SK-N-SH treated with all-trans-retinoic acid at 6 μM for 48 hours (cell line): ENCODE measurements around the gene ZSWIM8.

Experiments
- PPARA ChIP-seq: fragments of 250-450 bp; sonication (Bioruptor Pico); IDR thresholded peaks from 2 replicates; pipeline ENCODE4 v1.5.0; 2020; ENCODE audit warnings: mild to moderate bottlenecking, borderline replicate concordance
- TCF4 ChIP-seq: fragments of 250-450 bp; sonication (Bioruptor Pico); IDR thresholded peaks from 2 replicates; pipeline ENCODE4 v1.8.0; 2021; ENCODE audit warnings: mild to moderate bottlenecking, moderate library complexity, borderline replicate concordance
- ZNF8 ChIP-seq: fragments of 450-650 bp; formaldehyde crosslinking; IDR thresholded peaks from 2 replicates; pipeline ENCODE4 v1.5.0; 2020; ENCODE audit warnings: mild to moderate bottlenecking, moderate library complexity
- TF ChIP-seq, protein P1 (sequence below): fragments of 250-450 bp; sonication (Bioruptor Pico); IDR thresholded peaks from 2 replicates; pipeline ENCODE4 v1.8.0; 2020; ENCODE audit warnings: mild to moderate bottlenecking, moderate library complexity, borderline replicate concordance

DNA sequence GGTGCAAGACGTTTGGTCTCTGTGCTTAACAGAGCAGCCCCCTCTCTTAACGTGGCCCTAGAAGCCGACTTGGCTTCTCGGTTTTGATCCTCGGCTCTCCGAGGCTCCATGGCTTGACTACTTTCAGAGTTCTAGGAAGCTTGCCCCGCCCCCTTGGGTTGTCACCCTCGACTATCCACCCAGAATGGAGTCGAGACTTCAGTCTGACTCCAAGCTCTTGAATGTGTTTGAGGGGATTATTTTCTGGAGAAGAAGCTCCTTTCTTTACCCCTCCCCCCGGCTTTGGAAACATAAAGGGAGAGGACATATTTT, 40.8 kb upstream of the ZSWIM8 start:
- no peak for TF ChIP-seq PPARA (CRISPR knock-in tag)
- TF ChIP-seq ZNF8 (CRISPR knock-in tag): no peak
- no peak for TF ChIP-seq TCF4 (CRISPR knock-in tag)
- TF ChIP-seq, protein P1, sequence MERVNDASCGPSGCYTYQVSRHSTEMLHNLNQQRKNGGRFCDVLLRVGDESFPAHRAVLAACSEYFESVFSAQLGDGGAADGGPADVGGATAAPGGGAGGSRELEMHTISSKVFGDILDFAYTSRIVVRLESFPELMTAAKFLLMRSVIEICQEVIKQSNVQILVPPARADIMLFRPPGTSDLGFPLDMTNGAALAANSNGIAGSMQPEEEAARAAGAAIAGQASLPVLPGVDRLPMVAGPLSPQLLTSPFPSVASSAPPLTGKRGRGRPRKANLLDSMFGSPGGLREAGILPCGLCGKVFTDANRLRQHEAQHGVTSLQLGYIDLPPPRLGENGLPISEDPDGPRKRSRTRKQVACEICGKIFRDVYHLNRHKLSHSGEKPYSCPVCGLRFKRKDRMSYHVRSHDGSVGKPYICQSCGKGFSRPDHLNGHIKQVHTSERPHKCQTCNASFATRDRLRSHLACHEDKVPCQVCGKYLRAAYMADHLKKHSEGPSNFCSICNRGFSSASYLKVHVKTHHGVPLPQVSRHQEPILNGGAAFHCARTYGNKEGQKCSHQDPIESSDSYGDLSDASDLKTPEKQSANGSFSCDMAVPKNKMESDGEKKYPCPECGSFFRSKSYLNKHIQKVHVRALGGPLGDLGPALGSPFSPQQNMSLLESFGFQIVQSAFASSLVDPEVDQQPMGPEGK (CRISPR knock-in tag): no peak
